ENCODE data around the gene CDH15.

Gene CDH15

GRCh38 chr16:89173174-89173921 lies 1.8 kb downstream of the CDH15 start:
- DNase-seq (ENCODE audit: low read depth in 2 of 2) = no peak
- no peak overlapping the region for H3K4me3 ChIP-seq (replicated peaks in 1 of 2; ENCODE audit: low read depth in 2 of 2, low read length in 2 of 2)
- no peak for TF ChIP-seq CTCF (IDR thresholded peaks at IDR 0.05; ENCODE audit: low read depth, low read length)

- TF ChIP-seq CTCF (IDR thresholded peaks at IDR 0.05; ENCODE audit: low read depth, low read length) = no peak
- no peak for DNase-seq (ENCODE audit: low read depth in 2 of 2)
These were observed 2.7 kb downstream of the CDH15 start for GRCh38 chr16:89174055-89174827.

GRCh38 chr16:89174877-89175276 lies 3.3 kb downstream of the CDH15 start:
- TF ChIP-seq CTCF (IDR thresholded peaks at IDR 0.05; ENCODE audit: low read depth, low read length) = no peak
- no peak overlapping the region for H3K4me3 ChIP-seq (replicated peaks in 1 of 2; ENCODE audit: low read depth in 2 of 2, low read length in 2 of 2)
- DNase-seq (ENCODE audit: low read depth in 2 of 2) = peak in 1 of 2 donors; percentile 33

More at GRCh38 chr16:89174055-89174827, 2.7 kb downstream of the CDH15 start:
- no peak overlapping the region for H3K4me3 ChIP-seq (replicated peaks in 1 of 2; ENCODE audit: low read depth in 2 of 2, low read length in 2 of 2)

GRCh38 chr16:89175280-89176146 lies 4.0 kb downstream of the CDH15 start:
- no peak for DNase-seq (ENCODE audit: low read depth in 2 of 2)

GRCh38 chr16:89176147-89176690 lies 4.7 kb downstream of the CDH15 start:
- no peak for DNase-seq (ENCODE audit: low read depth in 2 of 2)
- no peak for TF ChIP-seq CTCF (IDR thresholded peaks at IDR 0.05; ENCODE audit: low read depth, low read length)
- no peak overlapping the region for H3K4me3 ChIP-seq (replicated peaks in 1 of 2; ENCODE audit: low read depth in 2 of 2, low read length in 2 of 2)

More at GRCh38 chr16:89175280-89176146, 4.0 kb downstream of the CDH15 start:
- no peak for TF ChIP-seq CTCF (IDR thresholded peaks at IDR 0.05; ENCODE audit: low read depth, low read length)
- no peak overlapping the region for H3K4me3 ChIP-seq (replicated peaks in 1 of 2; ENCODE audit: low read depth in 2 of 2, low read length in 2 of 2)

GRCh38 chr16:89176717-89177116 lies 5.2 kb downstream of the CDH15 start:
- H3K4me3 ChIP-seq (replicated peaks in 1 of 2; ENCODE audit: low read depth in 2 of 2, low read length in 2 of 2) = no peak overlapping the region
- TF ChIP-seq CTCF (IDR thresholded peaks at IDR 0.05; ENCODE audit: low read depth, low read length) = no peak
- no peak for DNase-seq (ENCODE audit: low read depth in 2 of 2)
